Right renal cortex interstitium (tissue), 3 donors: ENCODE data around the gene DDO. TPM values are rescaled to one million over a fixed set of nuclear protein-coding genes. Genes with fewer than 3 reads are reported as not detected.
"Not testable (repeated sequence)": the region's sequence is repeated elsewhere in the genome, so short reads cannot be mapped to it uniquely, and the experiment has no call there.

Experiments used
- DNase-seq, 3 donors: peaks; one replicate each; pipeline ENCODE4 v3.0.0-alpha.2; 2013; ENCODE audit warnings: low read depth in 3 of 3, low spot score in 2 of 3
- polyA plus RNA-seq, 3 donors: library from polyadenylated mRNA; unstranded; fragments of 120-200 nt; gene quantifications; one replicate each; pipeline ENCODE4 v1.2.1, GENCODE V29; 2013; ENCODE audit not compliant: insufficient read length in 3 of 3

DDO gene
- polyA plus RNA-seq, 3 donors = 0.33 to 1.2 (median 1.2) TPM

- not testable (repeated sequence) for DNase-seq
These were observed 64.8 kb downstream of the DDO start for GRCh38 chr6:110350593-110350992.

- no peak for DNase-seq
These were observed 66.2 kb downstream of the DDO start for GRCh38 chr6:110348961-110349690.

GRCh38 chr6:110345025-110345424 lies 70.3 kb downstream of the DDO start:
- DNase-seq = no peak

- no peak for DNase-seq
These were observed 72.6 kb downstream of the DDO start for GRCh38 chr6:110342759-110343158.

Other genes starting within 250 kb of the DDO start
- 10 to 100 TPM; 49.0 to 58.2 (median 49.6) TPM for gene WASF1, start 235.9 kb downstream of the DDO start, polyA plus RNA-seq
- 10 to 100 TPM; 33.9 to 37.6 (median 34.7) TPM for gene CDC40, start 235.1 kb downstream of the DDO start, polyA plus RNA-seq
- gene METTL24, start 57.2 kb downstream of the DDO start, polyA plus RNA-seq = 10 to 100 TPM; 14.4 to 15.5 (median 14.7) TPM
- under 1 TPM; 0.49 to 0.83 (median 0.50) TPM for gene SLC22A16, start 61.0 kb upstream of the DDO start, polyA plus RNA-seq